Hematopoietic multipotent progenitor cell treated with erythropoietin and hydrocortisone succinate and interleukin-3 and kit ligand, for 17 days (in vitro differentiated cells): Measurements from ENCODE around the gene WIPF2.
"Not testable (repeated sequence)": the region's sequence is repeated elsewhere in the genome, so short reads cannot be mapped to it uniquely, and the experiment has no call there.

Experiments
- DNase-seq: peaks from one replicate; pipeline ENCODE4 v3.0.0-alpha.2; 2015; ENCODE audit warnings: low spot score

Gene WIPF2

GRCh38 chr17:40295488-40296436, 76.7 kb downstream of the WIPF2 start:
- DNase-seq, result no peak

GRCh38 chr17:40297511-40297910, 78.4 kb downstream of the WIPF2 start:
- DNase-seq, result no peak

- DNase-seq, result no peak
Observed at GRCh38 chr17:40298726-40299125, 79.6 kb downstream of the WIPF2 start.

- not testable (repeated sequence) for DNase-seq
Observed at GRCh38 chr17:40299159-40299757, 80.2 kb downstream of the WIPF2 start.

GRCh38 chr17:40301315-40301714, 82.2 kb downstream of the WIPF2 start:
- peak; percentile 30 for DNase-seq

GRCh38 chr17:40303009-40303657, 84.0 kb downstream of the WIPF2 start:
- peak; percentile 75 for DNase-seq

GRCh38 chr17:40303708-40304551, 84.8 kb downstream of the WIPF2 start:
- DNase-seq, result no peak

- DNase-seq, result not testable (repeated sequence)
Observed at GRCh38 chr17:40304552-40304863, 85.4 kb downstream of the WIPF2 start.

GRCh38 chr17:40304866-40305265, 85.8 kb downstream of the WIPF2 start:
- DNase-seq, result not testable (repeated sequence)

- DNase-seq, result no peak
Observed at GRCh38 chr17:40306395-40306794, 87.3 kb downstream of the WIPF2 start.

GRCh38 chr17:40307001-40307730, 88.1 kb downstream of the WIPF2 start:
- no peak for DNase-seq

GRCh38 chr17:40307740-40308239, 88.7 kb downstream of the WIPF2 start:
- no peak for DNase-seq

- DNase-seq, result no peak
Observed at GRCh38 chr17:40309031-40309948, 90.2 kb downstream of the WIPF2 start, which contains the start of gene RARA. TSS of gene RARA (plus strand) at chr17:40309180. CDS start at chr17:40331219, 22,039 bp downstream.

GRCh38 chr17:40309949-40310510, 90.9 kb downstream of the WIPF2 start:
- DNase-seq, result no peak

- DNase-seq, result no peak
Observed at GRCh38 chr17:40310882-40311391, 91.8 kb downstream of the WIPF2 start.

- no peak for DNase-seq
Observed at GRCh38 chr17:40311575-40311974, 92.5 kb downstream of the WIPF2 start.

- DNase-seq, result no peak
Observed at GRCh38 chr17:40312131-40312731, 93.1 kb downstream of the WIPF2 start.

GRCh38 chr17:40312893-40313667, 94.0 kb downstream of the WIPF2 start:
- no peak for DNase-seq
